ENCODE measurements around the gene GRM5. TPM values are rescaled to one million over a fixed set of nuclear protein-coding genes. Genes with fewer than 3 reads are reported as not detected.
"Not testable (repeated sequence)": the region's sequence is repeated elsewhere in the genome, so short reads cannot be mapped to it uniquely, and the experiment has no call there.

Gene GRM5
- total RNA-seq, 1 experiment from 2014 or later = 0.03 TPM

GRCh38 chr11:89019827-89020547 lies 45.8 kb downstream of the GRM5 start:
- POLR2A ChIA-PET, CTCF ChIA-PET: not testable (repeated sequence)

GRCh38 chr11:89016214-89016613 lies 49.6 kb downstream of the GRM5 start:
- in situ Hi-C loops (cut with HindIII; ENCODE audit: low pct_unique_long_range_greater_than_20kb, low sequenced_read_pairs) (no loop called here), intact Hi-C loops (cut with micrococcal nuclease; ENCODE audit: unreplicated experiment) (no loop called here)
- H3K27me3 ChIP-seq (ENCODE audit: control insufficient read depth, insufficient read depth, low read length) = no peaks in the 10 kb centered on the region
- CTCF ChIA-PET = no interaction called here
- no peak for DNase-seq (ENCODE audit: low read depth, low spot score)
- H3K27ac ChIP-seq (ENCODE audit: low read length) = no peak overlapping the region
- BruUV-seq (replicated peaks) = no TSS peak
- TF ChIP-seq CTCF (IDR thresholded peaks at IDR 0.05) (no peak), TCF7L2 (IDR thresholded peaks at IDR 0.05; ENCODE audit: low read depth, low read length) (no peak), POLR2AphosphoS5 (IDR thresholded peaks at IDR 0.05; ENCODE audit: low read depth, low read length) (no peak), REST (IDR thresholded peaks at IDR 0.05; ENCODE audit: insufficient read depth in 1 of 2, low read depth in 2 of 2, low read length in 1 of 2) (no peak), SIN3A (IDR thresholded peaks at IDR 0.05; ENCODE audit: borderline replicate concordance, insufficient read depth, low read depth, low read length) (no peak)
- POLR2A ChIA-PET = no interaction called here
- ATAC-seq = no peak
- H3K36me3 ChIP-seq (ENCODE audit: control insufficient read depth, insufficient read depth, low read length) = no peaks in the 10 kb centered on the region
- no peak overlapping the region for H3K4me3 ChIP-seq (ENCODE audit: low read depth in 2 of 2, low read length in 2 of 2)
- H3K9me3 ChIP-seq (ENCODE audit: control insufficient read depth, insufficient read depth, low read depth, low read length) = no peaks in the 10 kb centered on the region
- H3K4me1 ChIP-seq (ENCODE audit: control insufficient read depth, insufficient read depth, low read length) = no peaks in the 10 kb centered on the region

More at GRCh38 chr11:89019827-89020547, 45.8 kb downstream of the GRM5 start:
- H3K4me3 ChIP-seq (ENCODE audit: low read depth in 2 of 2, low read length in 2 of 2); BruUV-seq (replicated peaks); in situ Hi-C loops (cut with HindIII; ENCODE audit: low pct_unique_long_range_greater_than_20kb, low sequenced_read_pairs); DNase-seq (ENCODE audit: low read depth, low spot score); ATAC-seq; H3K9me3 ChIP-seq (ENCODE audit: control insufficient read depth, insufficient read depth, low read depth, low read length); H3K27ac ChIP-seq (ENCODE audit: low read length); intact Hi-C loops (cut with micrococcal nuclease; ENCODE audit: unreplicated experiment); H3K4me1 ChIP-seq (ENCODE audit: control insufficient read depth, insufficient read depth, low read length); H3K36me3 ChIP-seq (ENCODE audit: control insufficient read depth, insufficient read depth, low read length); H3K27me3 ChIP-seq (ENCODE audit: control insufficient read depth, insufficient read depth, low read length): not testable (repeated sequence)

GRCh38 chr11:89015614-89016013 lies 50.2 kb downstream of the GRM5 start:
- DNase-seq (ENCODE audit: low read depth, low spot score) = no peak
- H3K4me3 ChIP-seq (ENCODE audit: low read depth in 2 of 2, low read length in 2 of 2) = no peak overlapping the region
- H3K27ac ChIP-seq (ENCODE audit: low read length) = no peak overlapping the region
- H3K4me1 ChIP-seq (ENCODE audit: control insufficient read depth, insufficient read depth, low read length) = no peaks in the 10 kb centered on the region
- ATAC-seq = no peak
- H3K36me3 ChIP-seq (ENCODE audit: control insufficient read depth, insufficient read depth, low read length) = no peaks in the 10 kb centered on the region
- CTCF ChIA-PET = no interaction called here
- no peak for TF ChIP-seq SIN3A (IDR thresholded peaks at IDR 0.05; ENCODE audit: borderline replicate concordance, insufficient read depth, low read depth, low read length)
- BruUV-seq (replicated peaks) = no TSS peak
- in situ Hi-C loops (cut with HindIII; ENCODE audit: low pct_unique_long_range_greater_than_20kb, low sequenced_read_pairs) = no loop called here
- intact Hi-C loops (cut with micrococcal nuclease; ENCODE audit: unreplicated experiment) = no loop called here
- no peaks in the 10 kb centered on the region for H3K9me3 ChIP-seq (ENCODE audit: control insufficient read depth, insufficient read depth, low read depth, low read length)
- POLR2A ChIA-PET = no interaction called here
- no peaks in the 10 kb centered on the region for H3K27me3 ChIP-seq (ENCODE audit: control insufficient read depth, insufficient read depth, low read length)

- H3K4me1 ChIP-seq (ENCODE audit: control insufficient read depth, insufficient read depth, low read length); ATAC-seq; POLR2A ChIA-PET; H3K9me3 ChIP-seq (ENCODE audit: control insufficient read depth, insufficient read depth, low read depth, low read length); in situ Hi-C loops (cut with HindIII; ENCODE audit: low pct_unique_long_range_greater_than_20kb, low sequenced_read_pairs); DNase-seq (ENCODE audit: low read depth, low spot score); CTCF ChIA-PET; H3K27ac ChIP-seq (ENCODE audit: low read length); H3K27me3 ChIP-seq (ENCODE audit: control insufficient read depth, insufficient read depth, low read length); H3K36me3 ChIP-seq (ENCODE audit: control insufficient read depth, insufficient read depth, low read length); intact Hi-C loops (cut with micrococcal nuclease; ENCODE audit: unreplicated experiment); BruUV-seq (replicated peaks); H3K4me3 ChIP-seq (ENCODE audit: low read depth in 2 of 2, low read length in 2 of 2): not testable (repeated sequence)
Measured at GRCh38 chr11:89000852-89001251, 64.9 kb downstream of the GRM5 start.

All from Panc1 (cell line).